H1 (cell line): ENCODE data around the gene SLC6A19. TPM values are rescaled to one million over a fixed set of nuclear protein-coding genes. Genes with fewer than 3 reads are reported as not detected.

ENCODE experiments used
- CTCF ChIA-PET: fragments of 300-600 bp; sonication (Branson Sonifier 250); formaldehyde crosslinking; loops from one replicate; lab custom pipeline; 2021; ENCODE audit not compliant: partially characterized antibody; lab: Charles Lee
- POLR2A ChIA-PET: fragments of 300-600 bp; sonication (Branson Sonifier 250); formaldehyde crosslinking; loops from one replicate; lab custom pipeline; 2021; ENCODE audit warnings: inconsistent platforms; ENCODE audit not compliant: partially characterized antibody; lab: Charles Lee
- DNase-seq, 2 experiments: peaks; one replicate each; pipeline versions ENCODE4 v3.0.0 to v3.0.0-alpha.2; 2010 to 2022; ENCODE audit warnings: low spot score in 2 of 2, low read depth in 1 of 2, mixed read lengths in 1 of 2
- FAIRE-seq: peaks from 2 replicates; lab custom pipeline; 2011; peaks lifted over from hg19 to GRCh38; lab: Jason Lieb, UNC
- H2AFZ ChIP-seq: 2 replicates; pipeline ENCODE4 v1.8.1; 2012; ENCODE audit warnings: low read length, inconsistent platforms
- H2AK5ac ChIP-seq: 2 replicates; pipeline ENCODE4 v1.6.1; 2013; ENCODE audit warnings: low read depth, low read length
- H2BK120ac ChIP-seq: replicated peaks from 2 replicates; pipeline ENCODE3; 2013; ENCODE audit warnings: low read depth, low read length, inconsistent platforms
- H2BK12ac ChIP-seq: 2 replicates; pipeline ENCODE4 v1.6.1; 2013; ENCODE audit warnings: low read depth, low read length
- H2BK15ac ChIP-seq: 2 replicates; pipeline ENCODE4 v1.6.1; 2013; ENCODE audit warnings: low read length
- H2BK20ac ChIP-seq: 2 replicates; pipeline ENCODE4 v1.6.1; 2013; ENCODE audit warnings: low read length
- H2BK5ac ChIP-seq: 2 replicates; pipeline ENCODE4 v1.6.1; 2013; ENCODE audit warnings: low read depth, low read length
- H3K14ac ChIP-seq: 2 replicates; pipeline ENCODE4 v1.6.1; 2013; ENCODE audit warnings: inconsistent platforms; ENCODE audit not compliant: insufficient read length
- H3K18ac ChIP-seq: 2 replicates; pipeline ENCODE4 v1.6.1; 2013; ENCODE audit warnings: low read length; ENCODE audit errors: extremely low read depth
- H3K23ac ChIP-seq: 2 replicates; pipeline ENCODE4 v1.6.1; 2013; ENCODE audit warnings: inconsistent platforms; ENCODE audit not compliant: insufficient read length
- H3K23me2 ChIP-seq: 2 replicates; pipeline ENCODE4 v1.6.1; 2013; ENCODE audit warnings: low read depth, low read length
- H3K27ac ChIP-seq: 2 replicates; pipeline ENCODE4 v1.6.1; 2011; ENCODE audit warnings: low read depth, low read length, inconsistent platforms
- H3K27me3 ChIP-seq, 4 experiments: replicated peaks in 1 of 4; 1 replicate in 1 of 4; 2 replicates in 3 of 4; pipeline versions ENCODE4 v1.6.1 to v1.8.1; 2011 to 2013; ENCODE audit warnings: low read length in 3 of 4, mild to moderate bottlenecking in 3 of 4, inconsistent platforms in 2 of 4, mixed read lengths in 2 of 4, moderate library complexity in 1 of 4; ENCODE audit not compliant: control insufficient read depth in 3 of 4, insufficient read depth in 3 of 4; ENCODE audit errors: extremely low read depth in 1 of 4
- H3K36me3 ChIP-seq, 4 experiments: 2 replicates each; pipeline versions ENCODE4 v1.6.1 to v1.8.1; 2011 to 2013; ENCODE audit warnings: mild to moderate bottlenecking in 4 of 4, low read length in 3 of 4, moderate library complexity in 2 of 4, control low read depth in 1 of 4, inconsistent platforms in 1 of 4; ENCODE audit not compliant: insufficient read depth in 4 of 4, control insufficient read depth in 2 of 4
- H3K4ac ChIP-seq: replicated peaks from 2 replicates; pipeline ENCODE3; 2013; ENCODE audit warnings: low read length, low read depth, mixed read lengths, inconsistent platforms; ENCODE audit not compliant: insufficient read length
- H3K4me1 ChIP-seq, 4 experiments: replicated peaks in 1 of 4; 1 replicate in 1 of 4; 2 replicates in 3 of 4; pipeline versions ENCODE4 v1.6.1 to v1.8.1; 2011 to 2013; ENCODE audit warnings: low read length in 3 of 4, inconsistent platforms in 2 of 4, mixed read lengths in 1 of 4; ENCODE audit not compliant: insufficient read depth in 4 of 4, control insufficient read depth in 3 of 4
- H3K4me2 ChIP-seq, 2 experiments: 2 replicates each; pipeline versions ENCODE4 v1.6.1 to v1.8.1; 2011 to 2013; ENCODE audit warnings: low read depth in 2 of 2, low read length in 2 of 2, control low read depth in 1 of 2, inconsistent platforms in 1 of 2, mild to moderate bottlenecking in 1 of 2; ENCODE audit not compliant: insufficient read depth in 1 of 2
- H3K4me3 ChIP-seq, 4 experiments: fragments of 200-600, 300-600 bp in 1 of 4; sonication (generic), shearing (Covaris generic), sonication (Bioruptor Twin) in 1 of 4; 2 replicates each; pipeline versions ENCODE4 v1.5.1 to v1.8.1; 2011 to 2016; ENCODE audit warnings: low read length in 4 of 4, low read depth in 3 of 4, control low read depth in 2 of 4, inconsistent platforms in 2 of 4, mild to moderate bottlenecking in 2 of 4, mixed read lengths in 1 of 4, moderate library complexity in 1 of 4; ENCODE audit not compliant: insufficient read depth in 2 of 4; ENCODE audit errors: extremely low read depth in 1 of 4
- H3K56ac ChIP-seq: replicated peaks from 2 replicates; pipeline ENCODE3; 2013; ENCODE audit warnings: low read depth, mild to moderate bottlenecking, mixed read lengths, low read length, inconsistent platforms; ENCODE audit not compliant: insufficient read length
- H3K79me1 ChIP-seq: 2 replicates; pipeline ENCODE4 v1.6.1; 2013; ENCODE audit warnings: low read depth, low read length, control low read depth
- H3K79me2 ChIP-seq, 2 experiments: 2 replicates each; pipeline versions ENCODE4 v1.6.1 to v1.8.1; 2012 to 2013; ENCODE audit warnings: low read length in 2 of 2, mild to moderate bottlenecking in 2 of 2, inconsistent platforms in 1 of 2; ENCODE audit not compliant: insufficient read depth in 2 of 2, control insufficient read depth in 1 of 2
- H3K9ac ChIP-seq, 4 experiments: replicated peaks in 1 of 4; 1 replicate in 1 of 4; 2 replicates in 3 of 4; pipeline versions ENCODE4 v1.6.1 to v1.8.1; 2011 to 2013; ENCODE audit warnings: low read depth in 3 of 4, low read length in 3 of 4, control low read depth in 2 of 4, mild to moderate bottlenecking in 2 of 4, moderate library complexity in 2 of 4, inconsistent platforms in 1 of 4; ENCODE audit errors: extremely low read depth in 1 of 4
- H3K9me3 ChIP-seq, 2 experiments: 2 replicates each; pipeline versions ENCODE4 v1.6.1 to v1.8.1; 2012 to 2013; ENCODE audit warnings: mild to moderate bottlenecking in 2 of 2, moderate library complexity in 2 of 2, control low read depth in 1 of 2, inconsistent platforms in 1 of 2, low read depth in 1 of 2, low read length in 1 of 2, mixed read lengths in 1 of 2; ENCODE audit not compliant: insufficient read depth in 2 of 2
- H4K20me1 ChIP-seq, 2 experiments: replicated peaks in 1 of 2; 2 replicates each; pipeline versions ENCODE3 to v1.8.1; 2011 to 2013; ENCODE audit warnings: inconsistent platforms in 2 of 2, low read length in 2 of 2, mild to moderate bottlenecking in 1 of 2; ENCODE audit not compliant: insufficient read depth in 2 of 2, control insufficient read depth in 1 of 2
- H4K5ac ChIP-seq: 2 replicates; pipeline ENCODE4 v1.6.1; 2013; ENCODE audit warnings: low read length, low read depth, mixed read lengths, inconsistent platforms; ENCODE audit not compliant: insufficient read length
- H4K8ac ChIP-seq: 2 replicates; pipeline ENCODE4 v1.8.0; 2013; ENCODE audit warnings: mild to moderate bottlenecking, moderate library complexity, low read length, inconsistent platforms; ENCODE audit not compliant: insufficient read depth; ENCODE audit errors: extremely low read depth
- H4K91ac ChIP-seq: replicated peaks from 2 replicates; pipeline ENCODE3; 2013; ENCODE audit warnings: low read length, mixed read lengths, inconsistent platforms; ENCODE audit not compliant: insufficient read length
- BACH1 ChIP-seq: IDR thresholded peaks from 2 replicates; pipeline ENCODE4 v1.6.1; 2012; ENCODE audit warnings: low read length, improper control_type of control experiment
- HDAC2 ChIP-seq, 2 experiments: fragments of 300-600 bp in 1 of 2; sonication (generic) in 1 of 2; IDR thresholded peaks; 2 replicates each; pipeline ENCODE4 v1.6.1; 2011 to 2012; ENCODE audit warnings: low read depth in 2 of 2, low read length in 2 of 2, mild to moderate bottlenecking in 2 of 2, moderate library complexity in 2 of 2, borderline replicate concordance in 1 of 2, inconsistent platforms in 1 of 2
- SUZ12 ChIP-seq: fragments of 200-600 bp; sonication (generic); IDR thresholded peaks from 2 replicates; pipeline ENCODE4 v1.6.1; 2012; ENCODE audit warnings: mild to moderate bottlenecking, inconsistent platforms, low read length, moderate library complexity, mixed read lengths
- WGBS, 2 experiments: shearing (Covaris generic) in 1 of 2; methylation state at CpG; one replicate each; pipeline versions ENCODE4 v1.1.6 to v1.1.7; 2013 to 2015; ENCODE audit warnings: low lambda C conversion rate in 2 of 2, mixed read lengths in 2 of 2, inconsistent platforms in 1 of 2, low coverage in 1 of 2, missing lambda C conversion rate in 1 of 2; ENCODE audit not compliant: insufficient replicate concordance in 2 of 2, insufficient coverage in 1 of 2, insufficient read length in 1 of 2; ENCODE audit errors: extremely low coverage in 1 of 2, missing lambda C conversion rate in 1 of 2; 5-methylcytosine and 5-hydroxymethylcytosine counted together
- polyA plus RNA-seq, 7 experiments: library from polyadenylated mRNA; depleted of rRNA in 3 of 7; stranded (reverse) in 5 of 7; unstranded in 2 of 7; fragments of >200 nt in 5 of 7; fragments of 200-250 nt in 2 of 7; gene quantifications; 1 replicate in 5 of 7; 2 replicates in 1 of 7; 4 replicates in 1 of 7; pipeline versions ENCODE4 v1.2.1 to v1.2.3, GENCODE V29; 2011 to 2013; ENCODE audit warnings: missing spikeins in 2 of 7, mixed read lengths in 2 of 7
- total RNA-seq: library from RNA; stranded (reverse); fragmentation: NEBNext Ultra II Directional; extraction: Animal tissue kit (Norgen Biotek cat#: 25700); gene quantifications from 2 replicates; pipeline ENCODE4 v1.2.1, GENCODE V29; 2021

The SLC6A19 gene
- total and polyA plus RNA-seq, 2 of the 8 experiments (the other 6 are each of a cell fraction or from before 2014, with no cell fraction given) = 0.02 TPM; not detected in 1

DNA sequence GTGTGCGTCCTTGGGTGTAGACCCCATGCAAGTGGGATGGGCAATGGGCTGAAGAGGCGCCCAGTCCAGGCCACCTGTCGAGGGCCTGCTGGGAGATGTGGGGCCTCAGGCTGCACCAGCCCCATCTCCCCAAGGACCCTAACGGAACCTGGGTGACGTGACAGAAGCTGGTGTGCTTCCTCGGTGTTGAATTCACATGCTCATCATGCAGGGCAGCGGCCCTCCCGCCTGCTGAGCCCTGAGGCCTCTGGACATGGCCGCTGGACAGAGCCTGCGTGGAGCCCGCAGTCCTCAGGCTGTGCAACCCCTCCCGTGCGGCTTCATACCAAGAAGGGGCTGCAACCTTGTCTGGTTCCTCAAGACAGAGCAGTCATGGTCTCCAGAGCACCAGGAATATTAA lies 66.7 kb downstream of the SLC6A19 start:
- Histone ChIP-seq H3K4me2 (no peak overlapping the region), H3K23me2 (no peaks in the 10 kb centered on the region), H3K9ac (no peak overlapping the region), H3K9me3 (peaks cover 6 to 26% of the 10 kb centered on the region in 2 experiments; a peak in 3 of 4 replicates), H4K5ac (no peak overlapping the region), H3K27me3 (no peaks in the 10 kb centered on the region), H2BK120ac (no peak overlapping the region), H3K4ac (no peak overlapping the region), H2BK5ac (no peak overlapping the region), H4K20me1 (peaks cover 0 to 2% of the 10 kb centered on the region in 2 experiments), H2AFZ (no peak overlapping the region), H2BK20ac (no peak overlapping the region), H3K36me3 (peaks cover 2 to 45% (median 10%) of the 10 kb centered on the region in 4 experiments; a peak in 6 of 8 replicates), H3K56ac (no peak overlapping the region), H3K79me2 (no peaks in the 10 kb centered on the region), H3K79me1 (no peaks in the 10 kb centered on the region), H3K4me3 (no peak overlapping the region), H4K91ac (no peak overlapping the region), H4K8ac (no peak overlapping the region), H3K27ac (no peak overlapping the region), H3K4me1 (no peaks in the 10 kb centered on the region), H2BK15ac (no peak overlapping the region), H3K23ac (no peak overlapping the region), H2AK5ac (no peak overlapping the region), H2BK12ac (no peak overlapping the region), H3K14ac (no peak overlapping the region), H3K18ac (no peak overlapping the region)
- POLR2A ChIA-PET = interaction anchor here (0.6 kb wide), 1 partner anchor 15 kb away, joined by 3 read pairs; no protein-coding TSS in a partner anchor
- CTCF ChIA-PET = no interaction called here
- TF ChIP-seq SUZ12 (no peak), HDAC2 (IDR thresholded peaks at IDR 0.05; ENCODE audit: borderline replicate concordance in 1 of 2, low read depth in 2 of 2, low read length in 2 of 2) (no peak), BACH1 (no peak)
- FAIRE-seq (no peak), DNase-seq (no peak)
- 92% methylated on average over 12 of the region's 13 CpGs; no CpG with 5 or more reads in 1 of the 2 experiments for WGBS, 2 experiments
